Measurements from ENCODE around the gene CRADD.
"Not testable (repeated sequence)": the region's sequence is repeated elsewhere in the genome, so short reads cannot be mapped to it uniquely, and the experiment has no call there.

The CRADD gene

DNA sequence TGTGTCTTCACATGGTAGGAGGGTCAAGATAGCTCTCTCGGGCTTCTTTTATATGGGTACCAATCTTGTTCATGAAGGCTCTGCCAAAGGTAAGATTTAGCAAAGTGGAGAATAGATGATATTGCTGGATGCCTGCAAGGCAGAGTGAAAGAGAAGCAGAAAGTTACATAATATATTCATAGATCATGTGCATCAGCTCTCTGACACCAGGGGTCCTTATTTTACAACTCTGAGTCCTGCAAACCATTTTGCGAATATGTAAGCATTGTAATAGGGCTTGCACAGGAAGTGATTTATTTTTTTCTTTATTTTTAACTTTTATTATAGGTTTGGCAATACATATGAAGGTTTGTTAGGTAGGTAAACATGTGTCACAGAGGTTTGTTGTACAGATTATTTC lies 31.8 kb downstream of the CRADD start:
- no peak for DNase-seq

GRCh38 chr12:93709386-93709785 lies 32.2 kb downstream of the CRADD start:
- DNase-seq = no peak

GRCh38 chr12:93710574-93710926 lies 33.4 kb downstream of the CRADD start:
- DNase-seq = no peak

DNA sequence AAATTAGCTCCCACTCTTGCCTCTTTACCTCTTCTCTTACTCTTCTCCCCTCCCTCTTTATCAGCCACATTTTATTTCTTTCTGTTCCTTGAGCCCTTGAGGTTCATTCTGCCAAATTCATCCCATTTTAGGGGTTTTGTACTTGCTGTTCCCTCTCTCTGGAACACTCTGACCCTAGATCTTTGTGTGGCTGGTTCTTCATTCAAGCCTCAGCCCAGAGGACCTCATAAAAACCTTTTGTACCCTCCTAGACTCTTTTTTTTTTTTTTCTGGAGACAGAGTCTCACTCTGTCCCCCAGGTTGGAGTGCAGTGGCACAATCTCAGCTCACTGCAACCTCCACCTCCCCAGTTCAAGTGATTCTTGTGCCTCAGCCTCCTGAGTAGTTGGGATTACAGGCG lies 34.3 kb downstream of the CRADD start:
- DNase-seq = not testable (repeated sequence)

GRCh38 chr12:93712200-93712599 lies 35.0 kb downstream of the CRADD start:
- no peak for DNase-seq

DNA sequence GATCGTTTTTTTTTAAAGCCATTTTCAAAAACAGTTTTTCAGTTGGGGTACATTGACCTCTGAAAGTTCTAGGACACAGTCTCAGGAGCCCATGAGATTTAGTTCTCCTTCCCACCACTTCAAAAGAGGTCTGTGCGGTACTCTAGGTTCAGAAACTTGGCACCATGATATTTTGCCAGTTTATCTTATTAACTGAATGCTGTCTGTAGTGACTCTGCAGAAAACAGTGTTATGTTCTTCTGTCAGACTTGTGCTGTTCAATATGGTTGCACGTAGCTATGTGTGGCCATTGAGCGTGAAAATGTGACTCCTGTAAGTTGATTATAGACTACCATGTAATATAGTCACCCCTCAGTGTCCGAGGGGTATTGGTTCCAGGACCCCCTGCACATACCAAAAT lies 35.9 kb downstream of the CRADD start:
- DNase-seq = no peak

- no peak for DNase-seq
Measured at GRCh38 chr12:93713800-93714199, 36.6 kb downstream of the CRADD start.

- no peak for DNase-seq
Measured at GRCh38 chr12:93714382-93714781, 37.2 kb downstream of the CRADD start.

DNA sequence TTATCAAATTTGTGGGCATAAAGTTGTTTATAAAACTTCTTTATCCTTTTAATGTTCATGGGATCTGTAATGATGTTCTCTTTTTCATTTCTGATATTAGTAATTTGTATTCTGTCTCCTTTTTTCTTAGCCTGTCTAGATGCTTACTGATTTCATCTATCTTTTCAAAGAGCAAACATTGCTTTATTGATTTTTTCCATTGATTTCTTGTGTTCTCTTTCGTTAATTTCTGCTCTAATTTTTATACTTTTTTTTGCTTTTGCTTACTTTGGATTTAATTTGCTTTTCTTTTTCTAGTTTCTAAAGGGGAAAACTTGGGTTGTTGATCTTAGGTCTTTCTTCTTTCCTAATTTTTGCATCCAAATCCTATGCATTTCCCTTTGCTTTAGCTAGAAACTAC lies 42.5 kb downstream of the CRADD start:
- no peak for DNase-seq

- DNase-seq = no peak
Measured at GRCh38 chr12:93720559-93720958, 43.4 kb downstream of the CRADD start.

DNA sequence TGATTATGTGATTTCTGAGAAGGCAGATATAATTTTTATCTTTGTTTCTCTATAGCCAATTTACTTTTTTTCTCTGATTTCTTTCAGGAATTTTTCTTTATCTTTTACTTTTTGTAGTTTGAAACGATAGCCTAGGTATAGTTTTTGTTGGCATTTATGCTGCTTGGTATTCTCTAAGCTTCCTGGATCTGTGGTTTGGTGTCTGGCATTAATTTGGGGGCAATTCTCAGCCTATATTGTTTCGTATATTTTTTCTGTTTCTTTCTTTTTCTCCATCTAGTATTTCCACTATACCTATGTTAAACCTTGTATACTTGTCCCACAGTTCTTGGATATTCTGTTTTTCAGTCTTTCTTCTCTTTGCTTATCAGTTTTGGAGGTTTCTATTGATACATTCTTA lies 45.0 kb downstream of the CRADD start:
- DNase-seq = no peak

DNA sequence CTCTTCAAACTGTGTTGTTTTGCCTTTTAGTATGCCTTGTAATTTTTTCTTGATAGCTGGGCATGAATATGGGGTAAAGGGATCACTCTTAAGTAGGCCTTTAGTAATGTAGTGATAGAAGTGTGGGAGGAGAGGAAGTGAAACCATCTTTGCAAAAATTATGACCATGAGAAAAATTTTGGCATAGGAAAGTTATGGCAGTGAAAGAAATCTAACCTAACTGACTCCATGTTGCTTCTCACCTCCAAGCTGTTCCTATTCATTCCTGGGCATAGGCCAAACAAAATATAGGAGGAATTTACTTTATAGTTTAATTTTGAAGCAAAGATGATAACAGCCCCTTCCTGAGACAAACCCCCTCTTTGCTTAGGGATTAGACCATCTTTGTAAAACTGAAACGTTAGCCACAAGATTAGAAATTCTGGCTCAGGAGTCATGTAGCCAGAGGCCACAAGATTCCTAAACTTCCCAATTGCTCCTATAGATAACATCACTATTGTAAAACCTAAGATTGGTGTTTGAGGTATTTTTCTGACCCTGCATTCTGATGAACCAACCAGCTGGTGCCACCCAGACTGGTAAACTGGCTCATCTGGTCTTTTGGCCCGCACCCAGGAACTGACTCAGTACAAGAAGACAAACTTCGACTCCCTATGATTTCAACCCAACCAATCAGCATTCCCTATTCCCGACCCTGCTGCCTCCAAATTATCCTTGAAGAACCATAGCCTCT lies 45.8 kb downstream of the CRADD start:
- no peak for DNase-seq

DNA sequence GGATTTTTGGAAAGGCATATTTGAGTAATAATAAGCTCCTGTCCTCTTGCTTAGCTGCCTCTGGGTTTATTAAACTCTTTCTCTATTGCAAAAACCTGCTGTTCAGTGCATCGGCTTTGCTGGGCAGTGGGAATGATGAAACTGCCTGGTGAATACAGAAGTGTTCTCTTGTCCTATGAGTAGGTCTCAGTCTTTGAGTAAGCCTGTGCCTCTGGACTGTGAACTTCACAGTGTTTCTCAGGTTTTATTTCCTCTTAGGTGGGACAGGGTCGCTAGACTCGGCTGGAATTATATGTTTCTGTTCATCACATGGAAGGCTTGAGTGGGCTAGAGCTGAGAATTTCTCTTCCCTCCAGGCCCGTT lies 46.4 kb downstream of the CRADD start:
- DNase-seq = no peak

- no peak for DNase-seq
Measured at GRCh38 chr12:93725531-93725930, 48.4 kb downstream of the CRADD start.

GRCh38 chr12:93727195-93727811 lies 50.1 kb downstream of the CRADD start:
- DNase-seq = no peak

DNA sequence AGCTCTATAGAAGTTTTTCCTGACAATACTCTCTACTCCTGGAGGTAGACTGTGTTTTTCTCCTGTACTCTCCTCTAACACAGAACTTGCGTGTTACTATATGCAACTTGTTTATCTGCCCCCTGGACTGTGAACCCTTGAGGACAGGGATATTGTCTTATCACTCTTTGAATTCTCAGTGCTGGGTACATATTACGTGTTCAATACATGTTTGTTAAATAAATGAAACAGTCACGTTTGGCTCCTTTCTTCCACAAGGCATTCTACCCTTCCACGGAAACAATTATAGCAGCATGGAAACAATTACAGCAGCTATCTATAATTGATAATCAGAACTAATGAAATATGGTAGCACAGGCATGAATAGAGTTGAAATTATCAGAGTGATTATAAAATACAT lies 50.7 kb downstream of the CRADD start:
- no peak for DNase-seq

DNA sequence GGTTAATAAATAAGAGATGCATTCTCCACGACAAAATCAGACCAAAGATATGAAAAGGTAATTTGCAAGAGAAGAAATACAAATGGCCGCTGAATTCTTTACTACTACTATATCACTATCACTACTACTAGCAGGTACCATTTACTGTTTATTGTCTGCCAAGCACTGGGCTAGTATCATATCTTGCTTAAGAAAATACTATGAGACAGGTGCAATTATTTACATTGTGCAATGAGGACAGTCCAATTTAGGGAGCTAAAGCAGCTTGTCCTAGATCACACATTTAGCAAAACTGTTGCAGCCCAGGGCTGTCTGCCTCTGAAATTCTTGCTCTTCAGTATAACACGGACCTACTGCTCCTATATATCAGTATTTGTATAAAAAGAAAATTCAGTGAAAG lies 52.8 kb downstream of the CRADD start:
- DNase-seq = no peak

- no peak for DNase-seq
Measured at GRCh38 chr12:93733358-93733757, 56.2 kb downstream of the CRADD start.

GRCh38 chr12:93733928-93734327 lies 56.8 kb downstream of the CRADD start:
- no peak for DNase-seq

- no peak for DNase-seq
Measured at GRCh38 chr12:93734784-93735183, 57.6 kb downstream of the CRADD start.

- DNase-seq = no peak
Measured at GRCh38 chr12:93736640-93737178, 59.5 kb downstream of the CRADD start.

- DNase-seq = no peak
Measured at GRCh38 chr12:93737457-93738198, 60.5 kb downstream of the CRADD start.

DNA sequence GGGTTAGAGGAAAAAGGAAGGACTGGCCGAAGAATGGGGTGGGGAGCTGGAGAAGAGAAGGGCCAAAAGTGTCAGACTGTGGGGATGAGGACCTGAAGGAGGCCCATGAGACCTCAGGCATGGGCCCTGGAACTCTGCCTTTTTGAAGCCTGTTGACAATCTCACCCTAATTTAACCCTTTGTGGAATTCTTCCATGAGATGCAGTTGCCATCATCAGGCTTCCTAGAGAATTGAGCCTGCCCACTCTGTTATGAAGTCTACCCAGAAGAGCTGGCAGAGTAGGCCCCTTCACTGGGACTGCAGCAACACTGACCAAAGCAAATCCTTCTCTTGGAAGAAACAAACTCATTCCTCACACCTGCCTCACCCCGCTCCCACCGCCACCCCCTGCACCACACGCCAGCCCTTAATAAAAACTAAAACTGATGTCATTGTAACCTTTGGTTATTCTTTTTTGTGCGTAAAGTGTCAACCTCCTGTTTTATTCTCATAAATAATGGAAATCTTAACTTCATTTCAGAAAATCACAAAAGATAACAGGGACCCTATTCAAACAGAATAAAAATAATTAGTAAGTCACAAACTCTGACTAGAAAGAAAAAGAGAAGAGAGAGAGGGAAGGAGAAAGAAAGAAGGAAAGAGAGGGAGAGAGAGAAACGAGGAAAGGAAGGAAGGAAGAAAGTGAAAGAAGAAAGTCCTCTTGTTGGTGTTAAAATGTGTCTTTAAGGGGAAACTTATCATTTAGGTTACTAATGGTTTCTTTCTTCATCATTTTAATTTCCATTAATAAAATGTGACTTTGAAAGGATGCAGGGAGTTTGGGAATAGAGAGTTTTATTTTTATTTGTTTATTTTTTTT lies 61.3 kb downstream of the CRADD start:
- DNase-seq = no peak

All from activated T-cell treated with anti-CD3 and anti-CD28 coated beads for 4 hours (primary cell).